BLaER1 treated with 17β-estradiol and CSF1 and Interleukin-3, amounts not matched to agents 10 nM and 100 nM (cell line): ENCODE data around the gene LRRC25.

Source experiments
- H3K27ac ChIP-seq, 11 experiments: shearing (Covaris generic); formaldehyde crosslinking; 2 replicates each; pipeline ENCODE4 v1.8.1; 2022
- H3K27me3 ChIP-seq, 11 experiments: shearing (Covaris generic); formaldehyde crosslinking; 2 replicates each; pipeline ENCODE4 v1.8.1; 2022
- H3K36me3 ChIP-seq, 11 experiments: shearing (Covaris generic); formaldehyde crosslinking; 2 replicates each; pipeline ENCODE4 v1.8.1; 2022
- H3K4me1 ChIP-seq, 10 experiments: shearing (Covaris generic); formaldehyde crosslinking; 2 replicates each; pipeline ENCODE4 v1.8.1; 2022
- H3K4me2 ChIP-seq, 11 experiments: shearing (Covaris generic); formaldehyde crosslinking; 2 replicates each; pipeline ENCODE4 v1.8.1; 2022
- H3K4me3 ChIP-seq, 10 experiments: shearing (Covaris generic); formaldehyde crosslinking; 2 replicates each; pipeline ENCODE4 v1.8.1; 2022
- H3K9ac ChIP-seq, 11 experiments: shearing (Covaris generic); formaldehyde crosslinking; 2 replicates each; pipeline ENCODE4 v1.8.1; 2022
- H3K9me3 ChIP-seq, 11 experiments: shearing (Covaris generic); formaldehyde crosslinking; replicated peaks in 1 of 11; 2 replicates each; pipeline ENCODE4 v1.8.1; 2022
- H4K20me1 ChIP-seq, 11 experiments: shearing (Covaris generic); formaldehyde crosslinking; 2 replicates each; pipeline ENCODE4 v1.8.1; 2022
- Cebpa-rat ChIP-seq, 11 experiments: shearing (Covaris generic); IDR thresholded peaks; 2 replicates each; pipeline ENCODE4 v1.8.1; 2022

LRRC25 gene

DNA sequence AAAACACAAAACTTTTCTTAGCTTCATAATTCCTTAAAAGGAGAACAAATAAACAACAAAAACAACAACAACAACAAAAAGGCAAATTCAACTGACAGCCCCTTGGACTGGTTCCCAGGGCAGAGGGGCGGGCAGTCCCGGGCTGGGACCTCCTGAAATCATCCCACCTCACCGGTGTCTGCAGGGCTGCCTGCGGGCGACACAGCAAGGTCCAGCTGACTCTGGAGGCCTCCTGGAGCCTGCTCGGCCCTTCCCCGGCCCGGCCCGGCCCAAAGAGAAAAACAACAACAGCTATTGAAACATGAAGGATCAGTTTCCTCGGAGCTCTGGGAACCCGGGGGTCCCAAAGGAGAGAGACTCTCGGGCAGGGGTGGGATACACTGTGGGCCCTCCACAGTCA, 45.5 kb upstream of the LRRC25 start:
- no peaks in the 10 kb centered on the region for H3K9me3 ChIP-seq
- peaks cover 45 to 75% (median 68%) of the 10 kb centered on the region in 10 experiments for H3K4me1 ChIP-seq
- H3K36me3 ChIP-seq = peaks cover 34 to 61% (median 50%) of the 10 kb centered on the region in 11 experiments
- peak overlapping the region in 1 of 11 experiments; percentile 20; a peak in 1 of 22 replicates for H3K27ac ChIP-seq
- no peak for TF ChIP-seq Cebpa-rat (IDR thresholded peaks at IDR 0.05)
- peak overlapping the region in 5 of 11 experiments; percentile 36 to 65 (median 53); a peak in 6 of 22 replicates for H3K9ac ChIP-seq
- no peak overlapping the region for H3K4me3 ChIP-seq
- H3K4me2 ChIP-seq = peak overlapping the region in 6 of 11 experiments; percentile 48 to 74 (median 58); a peak in 5 of 22 replicates
- H4K20me1 ChIP-seq = peaks cover 37 to 97% (median 75%) of the 10 kb centered on the region in 11 experiments
- no peaks in the 10 kb centered on the region for H3K27me3 ChIP-seq

- Histone ChIP-seq H3K4me2 (peak overlapping the region in 3 of 11 experiments; percentile 18 to 48 (median 37); a peak in 2 of 22 replicates), H4K20me1 (peaks cover 37 to 93% (median 70%) of the 10 kb centered on the region in 11 experiments), H3K27me3 (no peaks in the 10 kb centered on the region), H3K36me3 (peaks cover 28 to 53% (median 42%) of the 10 kb centered on the region in 11 experiments), H3K9ac (peak overlapping the region in 1 of 11 experiments; percentile 53; a peak in 1 of 22 replicates), H3K9me3 (no peaks in the 10 kb centered on the region), H3K4me3 (no peak overlapping the region), H3K4me1 (peaks cover 41 to 77% (median 67%) of the 10 kb centered on the region in 10 experiments), H3K27ac (no peak overlapping the region)
- TF ChIP-seq Cebpa-rat (IDR thresholded peaks at IDR 0.05) = no peak
Measured at GRCh38 chr19:18441804-18442788, 44.7 kb upstream of the LRRC25 start.

- Histone ChIP-seq H3K27me3 (no peaks in the 10 kb centered on the region), H4K20me1 (peaks cover 41 to 93% (median 70%) of the 10 kb centered on the region in 11 experiments; a peak in 21 of 22 replicates), H3K4me3 (no peak overlapping the region), H3K4me2 (no peak overlapping the region; a peak in 1 of 22 replicates), H3K9me3 (no peaks in the 10 kb centered on the region), H3K27ac (no peak overlapping the region), H3K4me1 (peaks cover 50 to 76% (median 69%) of the 10 kb centered on the region in 10 experiments), H3K9ac (no peak overlapping the region), H3K36me3 (peaks cover 22 to 44% (median 37%) of the 10 kb centered on the region in 11 experiments)
- TF ChIP-seq Cebpa-rat (IDR thresholded peaks at IDR 0.05) = no peak
Measured at GRCh38 chr19:18440936-18441803, 43.7 kb upstream of the LRRC25 start.

GRCh38 chr19:18440415-18440877, 43.0 kb upstream of the LRRC25 start:
- H3K4me1 ChIP-seq = peaks cover 50 to 76% (median 69%) of the 10 kb centered on the region in 10 experiments
- TF ChIP-seq Cebpa-rat (IDR thresholded peaks at IDR 0.05) = no peak
- H3K36me3 ChIP-seq = peaks cover 23 to 43% (median 33%) of the 10 kb centered on the region in 11 experiments; a peak in 21 of 22 replicates
- no peak overlapping the region for H3K9ac ChIP-seq
- H3K9me3 ChIP-seq = no peaks in the 10 kb centered on the region
- H3K4me2 ChIP-seq = no peak overlapping the region; a peak in 1 of 22 replicates
- H4K20me1 ChIP-seq = peaks cover 44 to 93% (median 70%) of the 10 kb centered on the region in 11 experiments; a peak in 21 of 22 replicates
- no peak overlapping the region for H3K4me3 ChIP-seq
- H3K27ac ChIP-seq = no peak overlapping the region
- H3K27me3 ChIP-seq = no peaks in the 10 kb centered on the region

- peak overlapping the region in 1 of 11 experiments; percentile 99; a peak in 1 of 22 replicates for H3K4me2 ChIP-seq
Measured at GRCh38 chr19:18439910-18440237, 42.5 kb upstream of the LRRC25 start.

GRCh38 chr19:18439025-18439909, 41.8 kb upstream of the LRRC25 start:
- Histone ChIP-seq H3K9me3 (no peaks in the 10 kb centered on the region), H3K4me3 (no peak overlapping the region), H3K27ac (no peak overlapping the region), H3K36me3 (peaks cover 19 to 44% (median 33%) of the 10 kb centered on the region in 11 experiments; a peak in 20 of 22 replicates), H3K9ac (peak overlapping the region in 6 of 11 experiments; percentile 4 to 86 (median 80); a peak in 3 of 22 replicates), H4K20me1 (peaks cover 44 to 95% (median 67%) of the 10 kb centered on the region in 11 experiments; a peak in 21 of 22 replicates), H3K4me1 (peaks cover 52 to 78% (median 73%) of the 10 kb centered on the region in 10 experiments), H3K4me2 (peak overlapping the region; percentile 91 to 99 (median 97); a peak in 19 of 22 replicates), H3K27me3 (no peaks in the 10 kb centered on the region)
- no peak for TF ChIP-seq Cebpa-rat (IDR thresholded peaks at IDR 0.05)

More at GRCh38 chr19:18439910-18440237, 42.5 kb upstream of the LRRC25 start:
- Histone ChIP-seq H3K9ac (0 out of 22 replicates have a peak overlapping the region, but pooled peaks of 1 of the 11 experiments have one; percentile 4), H3K27me3 (no peaks in the 10 kb centered on the region), H3K36me3 (peaks cover 25 to 45% (median 36%) of the 10 kb centered on the region in 11 experiments; a peak in 21 of 22 replicates), H3K27ac (no peak overlapping the region), H4K20me1 (peaks cover 48 to 95% (median 68%) of the 10 kb centered on the region in 11 experiments; a peak in 21 of 22 replicates), H3K4me3 (no peak overlapping the region), H3K4me1 (peaks cover 52 to 78% (median 71%) of the 10 kb centered on the region in 10 experiments), H3K9me3 (no peaks in the 10 kb centered on the region)
- no peak for TF ChIP-seq Cebpa-rat (IDR thresholded peaks at IDR 0.05)

DNA sequence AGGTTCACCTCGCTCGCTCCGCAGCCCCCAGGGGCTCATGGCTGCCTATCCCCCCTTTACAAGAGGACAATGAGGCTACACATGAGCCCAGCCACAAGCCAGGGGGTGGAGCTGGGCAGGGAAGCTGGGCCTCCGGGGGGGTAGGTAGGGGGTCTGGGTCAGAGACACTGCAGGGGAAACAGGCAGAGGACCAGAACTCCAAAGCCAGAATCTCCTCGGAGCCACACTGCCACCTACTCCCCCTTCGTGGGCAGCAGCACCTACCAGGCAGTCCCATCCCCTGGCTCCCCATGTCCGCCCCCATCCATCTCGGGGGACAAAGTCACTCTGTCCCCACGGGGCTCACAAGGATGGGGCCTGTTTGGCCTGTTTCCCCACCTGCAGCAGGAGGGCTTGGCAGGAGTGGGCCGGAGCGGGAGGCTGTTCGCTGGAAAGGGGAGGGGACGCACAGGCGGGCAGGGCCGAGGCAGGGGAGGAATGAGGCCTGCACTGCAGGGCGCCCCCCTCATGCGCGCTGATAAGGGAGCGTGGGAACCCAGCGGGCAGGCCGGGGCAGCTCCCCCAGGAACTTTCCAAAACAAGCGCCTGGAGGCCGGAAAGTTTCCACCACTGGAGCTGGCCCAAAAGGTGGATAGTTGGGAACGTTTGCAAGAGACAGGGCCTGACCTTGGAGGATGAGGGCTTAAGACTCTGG, 41.1 kb upstream of the LRRC25 start:
- peaks cover 11 to 40% (median 25%) of the 10 kb centered on the region in 11 experiments; a peak in 20 of 22 replicates for H3K36me3 ChIP-seq
- H3K4me1 ChIP-seq = peaks cover 48 to 76% (median 69%) of the 10 kb centered on the region in 10 experiments
- H3K27me3 ChIP-seq = no peaks in the 10 kb centered on the region
- peak overlapping the region; percentile 91 to 99 (median 97) for H3K4me2 ChIP-seq
- no peak for TF ChIP-seq Cebpa-rat (IDR thresholded peaks at IDR 0.05)
- H3K27ac ChIP-seq = peak overlapping the region in 6 of 11 experiments; percentile 13 to 73 (median 50); a peak in 4 of 22 replicates
- H3K9ac ChIP-seq = peak overlapping the region in 10 of 11 experiments; percentile 67 to 86 (median 80); a peak in 18 of 22 replicates
- H3K4me3 ChIP-seq = peak overlapping the region; percentile 51 to 77 (median 69); a peak in 16 of 20 replicates
- H3K9me3 ChIP-seq = no peaks in the 10 kb centered on the region
- peaks cover 42 to 89% (median 62%) of the 10 kb centered on the region in 11 experiments; a peak in 21 of 22 replicates for H4K20me1 ChIP-seq
